ENCODE data around the gene PIK3C2A. TPM values are rescaled to one million over a fixed set of nuclear protein-coding genes. Genes with fewer than 3 reads are reported as not detected.

Gene PIK3C2A
- total and polyA plus RNA-seq, 2 of the 8 experiments (the other 6 are each of a cell fraction or from before 2014, with no cell fraction given): 20.1 to 127 TPM

DNA sequence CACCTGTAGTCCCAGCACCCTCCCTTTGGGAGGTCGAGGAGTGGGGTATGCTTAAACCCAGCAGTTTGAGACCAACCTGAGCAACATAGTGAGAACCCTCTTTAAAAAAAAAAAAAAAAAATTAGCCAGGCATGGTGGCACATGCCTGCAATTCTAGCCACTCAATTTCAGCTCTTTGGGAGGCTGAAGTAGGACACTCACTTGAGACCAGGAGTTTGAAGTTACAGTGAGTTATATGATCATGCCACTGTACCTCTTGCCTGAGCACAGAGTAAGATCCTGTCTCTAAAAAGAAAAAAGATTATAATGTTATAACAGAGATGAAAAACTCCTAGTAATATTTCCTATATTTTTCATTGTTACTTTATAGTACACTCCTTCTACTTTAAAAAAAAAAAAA is 23.9 kb downstream of the PIK3C2A start:
- DNase-seq (ENCODE audit: low read depth in 1 of 2, low spot score in 2 of 2) (no peak), FAIRE-seq (no peak)
- 72% methylated on average over 1 of the region's 1 CpG; no CpG with 5 or more reads in 1 of the 2 experiments for WGBS, 2 experiments (ENCODE audit: extremely low coverage in 1 of 2, insufficient coverage in 1 of 2, insufficient read length in 1 of 2, insufficient replicate concordance in 2 of 2, low coverage in 1 of 2, low lambda C conversion rate in 2 of 2, missing lambda C conversion rate in 1 of 2)
- Histone ChIP-seq H3K18ac (ENCODE audit: extremely low read depth, low read length) (no peak overlapping the region), H2BK120ac (replicated peaks; ENCODE audit: low read depth, low read length) (no peak overlapping the region), H3K56ac (replicated peaks; ENCODE audit: insufficient read length, low read depth, low read length) (no peak overlapping the region), H2BK20ac (ENCODE audit: low read length) (no peak overlapping the region), H2BK5ac (ENCODE audit: low read depth, low read length) (no peak overlapping the region), H3K4me3 (ENCODE audit: extremely low read depth in 1 of 4, insufficient read depth in 2 of 4, low read depth in 3 of 4, low read length in 4 of 4) (no peak overlapping the region), H4K91ac (replicated peaks; ENCODE audit: insufficient read length, low read length) (no peak overlapping the region), H4K8ac (ENCODE audit: extremely low read depth, insufficient read depth, low read length) (no peak overlapping the region), H2BK15ac (ENCODE audit: low read length) (no peak overlapping the region), H2AFZ (ENCODE audit: low read length) (no peak overlapping the region), H3K14ac (ENCODE audit: insufficient read length) (no peak overlapping the region), H3K23ac (ENCODE audit: insufficient read length) (no peak overlapping the region), H3K27me3 (replicated peaks in 1 of 4; ENCODE audit: control insufficient read depth in 3 of 4, extremely low read depth in 1 of 4, insufficient read depth in 3 of 4, low read length in 3 of 4) (no peaks in the 10 kb centered on the region), H3K23me2 (ENCODE audit: low read depth, low read length) (no peaks in the 10 kb centered on the region), H4K20me1 (replicated peaks in 1 of 2; ENCODE audit: control insufficient read depth in 1 of 2, insufficient read depth in 2 of 2, low read length in 2 of 2) (peaks cover 2 to 13% of the 10 kb centered on the region in 2 experiments), H3K36me3 (ENCODE audit: control insufficient read depth in 2 of 4, insufficient read depth in 4 of 4, low read length in 3 of 4) (peaks cover 0 to 12% (median 0%) of the 10 kb centered on the region in 4 experiments; a peak in 1 of 8 replicates), H3K9me3 (ENCODE audit: insufficient read depth in 2 of 2, low read depth in 1 of 2, low read length in 1 of 2) (no peaks in the 10 kb centered on the region), H4K5ac (ENCODE audit: insufficient read length, low read depth, low read length) (no peak overlapping the region), H3K79me2 (ENCODE audit: control insufficient read depth in 1 of 2, insufficient read depth in 2 of 2, low read length in 2 of 2) (peaks cover 0 to 91% of the 10 kb centered on the region in 2 experiments; a peak in 2 of 4 replicates), H3K4ac (replicated peaks; ENCODE audit: insufficient read length, low read depth, low read length) (no peak overlapping the region), H2BK12ac (ENCODE audit: low read depth, low read length) (no peak overlapping the region), H3K79me1 (ENCODE audit: low read depth, low read length) (peaks cover 6% of the 10 kb centered on the region), H3K4me1 (replicated peaks in 1 of 4; ENCODE audit: control insufficient read depth in 3 of 4, insufficient read depth in 4 of 4, low read length in 3 of 4) (peaks cover 0 to 4% (median 3%) of the 10 kb centered on the region in 4 experiments; a peak in 4 of 7 replicates), H2AK5ac (ENCODE audit: low read depth, low read length) (no peak overlapping the region), H3K4me2 (ENCODE audit: insufficient read depth in 1 of 2, low read depth in 2 of 2, low read length in 2 of 2) (no peak overlapping the region), H3K9ac (replicated peaks in 1 of 4; ENCODE audit: extremely low read depth in 1 of 4, low read depth in 3 of 4, low read length in 3 of 4) (no peak overlapping the region), H3K27ac (ENCODE audit: low read depth, low read length) (no peak overlapping the region)
- ChIA-PET CTCF (ENCODE audit: partially characterized antibody) (interaction anchor here (0.7 kb wide), 1 partner anchor 19 kb away, joined by 3 read pairs; no protein-coding TSS in a partner anchor), POLR2A (ENCODE audit: partially characterized antibody) (interaction anchor here (1.3 kb wide), 1 partner anchor 11 kb away, joined by 4 read pairs; no protein-coding TSS in a partner anchor)
- TF ChIP-seq CBX5 (IDR thresholded peaks at IDR 0.05; ENCODE audit: low read depth, low read length) (no peak), JUN (IDR thresholded peaks at IDR 0.05; ENCODE audit: low read depth, low read length) (no peak), NRF1 (IDR thresholded peaks at IDR 0.05; ENCODE audit: low read depth, low read length) (no peak), EP300 (IDR thresholded peaks at IDR 0.05; ENCODE audit: borderline replicate concordance in 1 of 2, low read depth in 2 of 2, low read length in 2 of 2) (no peak)

Measured in H1 (cell line).